Stimulated activated CD8-positive, alpha-beta memory T cell treated with anti-CD3 and anti-CD28 coated beads, Interleukin-4, amount 100 ng/mL, for 24 hours (primary cell): ENCODE measurements around the gene PYGM.

Experiments used
- DNase-seq: peaks from one replicate; pipeline ENCODE4 v3.0.0-alpha.2; 2020; ENCODE audit warnings: low read depth

The PYGM gene

DNA sequence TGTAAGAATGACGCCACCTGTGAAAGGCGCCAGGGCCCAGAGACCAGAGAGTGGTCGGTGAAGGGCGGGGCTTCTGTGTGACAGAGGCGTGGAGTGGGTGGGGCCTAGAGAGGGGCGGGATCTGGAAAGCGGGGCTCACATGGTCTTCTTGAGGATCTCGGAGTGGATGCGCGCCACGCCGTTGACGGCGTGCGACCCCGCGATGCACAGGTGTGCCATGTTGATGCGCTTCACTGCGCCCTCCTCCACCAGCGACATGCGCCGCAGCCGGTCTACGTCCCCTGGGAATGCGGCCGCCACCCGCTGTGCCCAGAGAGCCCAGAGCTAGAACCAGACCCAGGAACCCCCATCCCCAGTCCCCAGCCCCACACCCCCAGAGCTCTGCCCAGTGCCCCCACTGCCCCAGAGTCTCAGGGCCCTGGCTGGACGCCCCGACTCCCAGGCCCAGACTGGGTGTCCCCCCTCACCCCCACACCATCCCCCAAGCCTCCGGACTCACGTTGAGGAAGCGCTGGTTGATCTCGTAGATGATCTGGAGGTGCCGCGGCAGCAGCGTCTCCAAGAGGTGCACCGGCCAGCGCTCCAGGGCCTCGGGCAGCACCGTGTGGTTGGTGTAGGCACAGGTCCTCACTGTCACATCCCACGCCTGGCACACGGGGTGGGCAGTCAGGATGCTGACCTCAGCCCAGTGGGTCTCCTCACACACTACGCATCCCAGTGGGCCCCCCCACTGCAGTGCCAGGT lies 6.2 kb downstream of the PYGM start:
- DNase-seq: no peak

DNA sequence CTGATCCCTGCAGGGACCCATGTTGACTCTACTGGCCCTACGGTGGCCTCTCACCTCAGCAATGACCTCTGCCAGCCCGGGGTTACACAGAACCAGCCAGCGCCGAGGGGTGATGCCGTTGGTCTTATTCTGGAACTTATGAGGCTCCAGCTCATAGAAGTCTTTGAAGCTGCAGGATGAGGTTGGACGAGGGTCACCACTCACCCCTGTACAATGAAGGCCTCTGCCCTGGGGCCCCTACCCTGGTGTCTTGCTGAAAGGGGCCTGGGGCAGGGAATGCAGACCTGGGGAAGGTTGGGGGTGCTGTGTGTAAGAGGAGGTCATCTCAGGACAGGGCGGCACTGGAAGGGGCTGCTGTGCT lies 6.8 kb downstream of the PYGM start:
- no peak for DNase-seq

DNA sequence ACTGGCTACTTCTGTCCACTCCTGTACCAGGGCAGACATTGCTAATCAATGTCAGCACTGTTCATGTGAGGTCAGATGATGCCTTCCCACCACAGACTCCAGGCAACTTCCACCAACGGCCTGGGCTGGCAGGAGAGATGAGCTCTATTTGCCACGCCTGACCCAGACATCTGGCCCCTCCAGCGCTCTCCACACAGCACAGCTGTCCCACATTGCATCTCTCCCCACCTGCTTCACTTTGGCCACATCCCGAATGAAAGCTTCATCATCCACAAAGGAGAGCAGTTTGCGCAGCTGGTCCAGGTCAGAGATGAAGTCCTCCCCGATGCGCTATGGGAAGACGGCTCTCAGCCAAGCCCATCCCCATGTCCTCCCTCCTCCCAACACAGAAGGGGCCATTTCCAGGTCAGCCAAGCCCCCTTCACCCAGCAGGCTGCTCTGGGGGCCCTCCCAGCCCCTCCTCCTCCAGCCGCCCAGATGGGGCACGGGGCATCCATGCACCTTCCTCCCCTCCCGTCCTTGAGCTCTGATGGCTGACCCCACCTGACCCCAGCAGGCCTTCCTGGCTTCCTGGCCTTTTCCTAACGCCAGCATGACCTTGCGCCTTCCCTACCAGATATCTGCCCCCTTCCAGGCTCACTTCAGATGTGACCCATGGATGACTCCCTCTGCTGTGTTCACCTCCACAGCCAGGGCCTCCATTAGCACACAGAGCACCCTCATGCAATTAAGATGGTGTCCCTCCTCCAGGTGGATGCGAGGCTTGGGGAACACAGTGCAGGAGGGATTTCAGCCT lies 7.4 kb downstream of the PYGM start:
- DNase-seq: no peak

DNA sequence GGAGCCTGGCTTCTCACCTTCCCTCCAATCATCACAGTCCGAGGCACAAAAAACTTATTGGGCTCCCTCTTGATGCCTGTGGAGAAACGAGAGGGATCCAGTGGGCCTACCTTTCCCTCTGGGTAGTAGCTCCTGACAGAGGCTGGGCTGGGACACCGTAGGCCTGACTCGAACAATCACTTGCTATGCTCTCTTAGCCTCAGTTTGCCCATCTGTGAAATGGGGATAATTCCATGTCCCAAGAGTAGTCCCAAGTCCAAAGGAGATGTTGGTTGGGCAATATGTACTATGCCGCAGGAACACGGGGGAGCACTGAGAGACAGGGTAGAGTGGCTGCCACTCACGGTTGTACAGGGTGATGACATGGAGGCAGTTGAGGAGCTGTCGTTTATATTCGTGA lies 8.2 kb downstream of the PYGM start:
- DNase-seq: no peak

DNA sequence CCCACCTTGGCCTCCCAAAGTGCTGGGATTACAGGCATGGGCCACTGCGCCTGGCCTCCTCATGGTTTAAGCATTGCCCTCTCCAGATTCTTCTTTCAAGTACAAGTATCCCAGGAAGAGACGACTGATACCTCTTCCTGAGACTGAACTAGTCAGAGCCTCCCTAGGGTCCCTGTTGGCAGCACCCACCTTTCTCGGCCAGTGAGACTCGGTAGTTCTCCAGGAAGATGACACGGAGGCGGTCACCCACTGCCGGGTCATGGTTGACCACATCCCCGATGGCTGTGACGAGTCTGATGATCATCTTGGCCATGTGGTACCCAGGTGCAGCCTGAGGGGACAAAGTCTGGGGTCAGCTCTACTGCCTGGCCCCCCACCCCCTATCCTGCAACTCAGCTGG lies 8.6 kb downstream of the PYGM start:
- DNase-seq: no peak

DNA sequence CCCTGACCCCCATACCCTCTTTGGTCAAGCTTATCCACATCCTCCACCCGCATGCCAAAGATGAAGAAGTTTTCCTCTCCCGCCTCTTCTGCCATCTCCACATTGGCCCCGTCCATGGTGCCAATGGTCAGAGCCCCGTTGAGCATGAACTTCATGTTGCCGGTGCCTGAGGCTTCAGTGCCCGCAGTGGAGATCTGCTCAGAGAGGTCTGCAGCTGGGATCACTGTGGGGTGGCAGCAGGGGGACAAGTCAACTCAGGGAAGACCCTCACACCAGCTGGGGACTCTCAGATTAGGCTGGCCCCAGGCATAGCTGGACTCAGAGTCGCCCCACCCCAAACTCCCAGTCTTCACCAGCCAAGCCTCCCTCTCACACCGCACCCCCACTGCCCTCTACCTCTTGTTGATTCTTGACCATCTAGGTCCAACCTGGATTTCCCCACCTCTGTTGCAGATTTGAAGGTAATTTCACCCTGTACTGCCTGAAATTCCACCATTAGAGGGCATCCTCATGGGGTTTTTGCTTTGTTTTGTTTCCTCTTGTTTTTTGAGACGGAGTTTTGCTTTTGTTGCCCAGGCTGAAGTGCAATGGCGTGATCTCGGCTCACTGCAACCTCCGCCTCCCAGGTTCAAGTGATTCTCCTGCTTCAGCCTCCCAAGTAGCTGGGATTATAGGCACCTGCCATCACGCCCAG lies 9.3 kb downstream of the PYGM start:
- no peak for DNase-seq

DNA sequence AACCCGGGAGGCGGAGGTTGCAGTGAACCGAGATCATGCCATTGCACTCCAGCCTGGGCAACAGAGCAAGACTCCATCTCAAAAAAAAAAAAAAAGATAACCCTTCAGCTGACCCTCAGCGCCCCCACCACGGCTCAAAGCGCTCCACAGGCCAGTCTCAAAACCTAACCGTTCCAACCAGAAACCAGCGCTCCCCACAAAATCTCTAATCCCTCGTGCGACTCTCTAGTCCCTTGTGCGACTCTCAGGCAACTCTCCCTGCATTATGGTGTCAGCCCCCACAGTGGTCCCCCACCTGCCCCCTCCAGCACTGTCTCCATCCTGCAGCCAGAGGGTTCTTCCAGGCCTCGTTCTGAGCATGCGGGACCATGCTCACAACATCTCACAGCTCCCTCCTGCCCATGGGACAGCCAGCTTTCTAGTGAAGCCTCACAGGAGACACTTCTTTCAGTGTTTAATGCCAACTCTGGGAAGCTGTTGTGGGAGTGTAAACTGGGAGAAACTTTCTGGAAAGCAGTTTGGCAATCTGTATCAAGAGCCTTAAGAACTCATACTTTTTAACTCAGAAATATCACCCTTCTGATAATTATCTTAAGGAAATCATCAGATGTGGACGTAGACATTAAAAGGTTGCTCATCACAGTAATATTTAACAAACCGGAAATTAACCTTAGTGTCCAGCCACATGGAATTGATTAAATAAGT lies 11.7 kb downstream of the PYGM start:
- DNase-seq: no peak

DNA sequence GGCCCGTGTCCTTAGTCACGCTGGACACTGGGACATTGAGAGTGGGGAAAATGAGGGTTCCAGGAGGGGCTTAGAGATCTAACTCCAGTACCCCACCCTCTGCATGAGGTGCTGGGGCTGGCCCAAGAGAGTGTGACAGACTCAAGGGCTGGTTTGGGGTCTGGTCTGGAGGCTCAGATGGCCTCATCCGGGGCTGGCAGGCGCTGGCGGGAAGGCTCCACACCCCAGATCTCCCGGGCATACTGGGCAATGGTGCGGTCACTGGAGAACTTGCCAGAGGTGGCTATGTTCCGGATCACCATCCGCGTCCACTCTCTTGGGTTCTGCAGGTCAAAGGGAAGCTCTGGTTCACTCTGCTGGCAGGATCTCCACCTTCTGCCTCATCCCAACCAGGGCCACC lies 13.3 kb downstream of the PYGM start:
- no peak for DNase-seq

DNA sequence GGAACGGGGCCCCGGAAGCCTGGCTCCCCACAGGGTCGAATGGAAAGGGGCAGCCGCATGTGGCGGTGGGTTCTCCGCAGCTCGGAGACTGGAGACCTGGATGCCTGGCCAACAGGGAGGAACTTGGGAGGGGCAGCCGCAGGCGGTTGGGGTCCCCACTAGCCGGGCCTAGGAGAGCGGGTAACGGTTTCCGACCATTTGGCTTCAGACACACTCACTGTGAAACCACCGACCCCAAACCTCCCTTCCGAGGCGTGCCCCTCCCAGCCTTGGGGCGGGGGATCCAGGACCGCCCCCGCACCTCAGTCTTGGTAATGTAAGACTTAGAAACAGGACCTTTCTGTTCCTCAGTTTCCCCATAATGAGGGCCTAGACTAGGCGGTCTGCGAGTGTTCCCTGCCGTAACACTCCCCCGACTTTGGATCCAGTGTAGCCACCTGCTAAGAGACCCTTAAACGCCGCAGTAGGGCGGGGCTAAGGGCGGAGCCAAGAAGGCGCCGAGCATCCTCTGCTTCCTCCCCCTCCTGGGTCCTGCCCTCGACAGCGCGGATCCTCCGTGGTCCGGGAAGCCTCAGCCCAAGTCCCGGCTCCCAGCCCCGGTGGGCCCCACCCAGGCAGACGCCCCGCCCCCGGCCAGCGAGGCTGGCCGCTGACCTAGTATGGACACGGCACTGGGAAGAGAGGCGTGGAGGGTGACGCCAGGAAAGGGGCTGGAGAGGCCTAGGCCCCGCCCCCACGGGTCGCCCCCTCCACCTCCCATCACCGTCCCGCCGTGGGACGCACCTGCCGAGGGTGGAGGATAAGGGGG lies 14.0 kb downstream of the PYGM start:
- peak; percentile 57 for DNase-seq

DNA sequence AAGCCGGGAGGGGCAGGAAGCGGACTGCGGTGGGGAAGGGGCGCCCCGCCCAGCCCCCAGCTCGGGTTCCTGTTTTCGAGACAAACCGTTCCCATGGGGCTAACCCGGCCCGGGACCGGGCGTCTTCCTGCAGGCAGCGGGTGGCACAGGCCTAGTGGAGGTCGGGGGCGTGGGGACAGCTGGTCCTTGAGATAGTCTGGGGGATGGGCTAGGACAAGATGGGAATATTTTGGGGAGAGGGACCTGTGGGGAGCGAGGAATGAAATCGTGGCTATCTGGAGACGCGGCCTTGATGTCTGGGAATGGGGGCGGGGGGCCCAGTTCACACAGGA lies 14.6 kb downstream of the PYGM start:
- peak; percentile 45 for DNase-seq

DNA sequence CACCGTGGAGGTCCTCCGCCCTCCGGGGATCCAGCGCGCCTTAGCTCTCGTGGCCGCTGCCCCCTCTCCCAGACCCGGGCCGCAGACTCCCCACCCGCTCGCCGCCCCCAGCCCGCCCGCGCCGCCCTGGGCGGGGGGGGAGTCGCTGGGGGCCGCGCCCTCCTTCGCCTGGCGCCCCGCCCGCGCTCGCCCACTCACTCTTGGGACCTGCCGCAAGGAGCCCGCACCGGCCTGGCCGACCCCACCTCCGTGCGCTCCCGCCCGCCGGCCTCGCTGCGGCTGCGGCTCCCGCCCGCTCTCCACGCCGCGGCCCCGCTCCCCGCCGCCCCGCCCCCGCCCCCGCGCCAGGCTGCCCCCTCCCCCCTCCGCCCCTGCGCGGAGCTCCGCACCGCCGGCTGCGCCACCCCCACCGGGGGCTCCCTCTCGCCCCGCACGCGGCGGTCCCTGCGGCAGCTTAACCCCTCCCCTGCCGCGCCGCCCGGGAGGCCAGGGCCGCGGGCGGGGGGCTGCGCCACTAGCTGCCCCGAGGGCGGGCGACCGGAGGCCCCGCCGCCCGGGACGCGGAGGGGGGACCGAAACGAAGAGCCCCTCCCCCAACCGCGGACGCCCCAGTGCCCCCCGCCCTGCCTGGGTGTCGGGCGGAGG lies 15.1 kb downstream of the PYGM start:
- no peak for DNase-seq

DNA sequence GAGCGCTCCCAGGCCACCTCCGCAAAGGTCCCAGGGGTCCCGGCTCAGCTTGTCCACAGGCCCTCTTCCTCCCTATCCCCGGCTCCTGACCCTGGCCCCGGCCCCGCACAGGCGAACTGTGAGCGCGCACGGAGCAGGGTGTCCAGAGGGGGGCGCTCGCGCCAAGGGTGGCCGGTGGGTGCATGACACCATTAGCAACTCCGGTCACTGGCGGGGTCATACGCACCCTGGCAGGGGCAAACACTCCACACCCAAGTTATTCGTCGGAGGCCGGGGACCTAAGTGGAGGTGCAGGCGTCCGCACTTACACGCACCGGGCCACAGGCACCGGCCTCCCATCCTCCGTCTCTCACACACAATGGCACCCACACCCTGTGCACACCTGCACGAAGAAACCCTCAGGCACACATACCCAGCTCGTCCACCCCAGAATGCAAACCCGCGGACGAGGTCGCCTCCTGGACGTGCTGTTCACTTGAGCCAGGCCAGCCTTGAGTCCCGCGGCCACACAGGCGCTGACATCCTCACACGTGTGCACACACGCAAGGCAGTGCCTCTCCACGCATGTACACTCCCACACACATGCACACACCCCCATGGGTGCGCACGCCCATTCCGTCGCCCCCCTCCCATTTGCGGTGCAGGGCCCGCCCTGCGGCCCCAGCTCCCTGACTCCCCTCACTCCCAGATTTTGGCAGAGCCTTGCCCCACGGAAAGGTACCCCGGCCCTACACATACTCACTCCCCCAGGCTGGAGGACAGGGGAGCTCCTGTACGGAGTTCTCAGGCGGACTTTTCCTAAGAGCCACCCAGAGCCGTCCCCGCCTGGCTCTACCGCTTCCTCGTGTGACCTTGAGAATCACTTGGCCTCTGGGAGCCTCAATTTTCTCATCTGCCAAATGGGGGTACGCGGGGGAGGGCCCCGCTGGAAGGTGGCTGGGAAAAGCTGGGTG lies 15.9 kb downstream of the PYGM start, which contains the start of gene RASGRP2:
Gene RASGRP2, minus strand, starts transcription at position 552 of the 953 bp plus-strand sequence. CDS start 1,276 bp downstream, outside the sequence.
- peak; percentile 65 for DNase-seq

DNA sequence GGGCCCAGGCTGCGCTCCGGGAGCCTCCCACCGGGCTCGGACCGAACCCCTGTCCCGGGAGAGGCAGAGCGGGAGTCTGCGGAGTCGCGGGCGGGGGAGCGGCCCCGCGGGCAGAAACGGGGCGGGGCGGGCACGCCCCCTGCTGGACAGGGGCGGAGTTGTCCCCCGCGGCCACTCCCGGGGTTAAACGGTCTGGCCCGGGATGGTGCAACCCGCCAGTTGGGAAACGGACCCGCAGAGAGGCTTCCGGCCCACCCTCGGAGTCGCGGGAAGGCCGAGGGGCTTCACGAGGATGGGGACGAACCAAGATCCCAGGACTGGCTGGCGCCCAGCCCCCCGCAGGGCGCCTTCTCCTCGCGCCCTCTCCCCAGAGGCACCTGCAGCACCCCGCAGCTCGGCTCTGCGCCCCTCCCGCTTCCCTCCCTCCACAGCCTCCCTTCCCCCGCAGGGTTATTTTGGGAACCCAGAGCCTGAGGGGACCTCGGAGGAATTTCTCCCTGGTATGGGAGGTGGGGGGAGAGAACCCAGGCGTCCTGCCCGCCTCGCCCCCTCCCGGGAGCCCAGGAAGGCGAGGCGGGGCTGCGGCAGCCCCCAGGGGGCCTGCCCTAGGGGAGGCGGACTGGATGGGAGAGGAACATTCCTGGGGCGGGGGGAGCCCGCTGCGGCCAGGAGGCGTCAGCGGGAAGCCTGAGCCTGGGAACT lies 16.7 kb downstream of the PYGM start:
- peak; percentile 65 for DNase-seq

DNA sequence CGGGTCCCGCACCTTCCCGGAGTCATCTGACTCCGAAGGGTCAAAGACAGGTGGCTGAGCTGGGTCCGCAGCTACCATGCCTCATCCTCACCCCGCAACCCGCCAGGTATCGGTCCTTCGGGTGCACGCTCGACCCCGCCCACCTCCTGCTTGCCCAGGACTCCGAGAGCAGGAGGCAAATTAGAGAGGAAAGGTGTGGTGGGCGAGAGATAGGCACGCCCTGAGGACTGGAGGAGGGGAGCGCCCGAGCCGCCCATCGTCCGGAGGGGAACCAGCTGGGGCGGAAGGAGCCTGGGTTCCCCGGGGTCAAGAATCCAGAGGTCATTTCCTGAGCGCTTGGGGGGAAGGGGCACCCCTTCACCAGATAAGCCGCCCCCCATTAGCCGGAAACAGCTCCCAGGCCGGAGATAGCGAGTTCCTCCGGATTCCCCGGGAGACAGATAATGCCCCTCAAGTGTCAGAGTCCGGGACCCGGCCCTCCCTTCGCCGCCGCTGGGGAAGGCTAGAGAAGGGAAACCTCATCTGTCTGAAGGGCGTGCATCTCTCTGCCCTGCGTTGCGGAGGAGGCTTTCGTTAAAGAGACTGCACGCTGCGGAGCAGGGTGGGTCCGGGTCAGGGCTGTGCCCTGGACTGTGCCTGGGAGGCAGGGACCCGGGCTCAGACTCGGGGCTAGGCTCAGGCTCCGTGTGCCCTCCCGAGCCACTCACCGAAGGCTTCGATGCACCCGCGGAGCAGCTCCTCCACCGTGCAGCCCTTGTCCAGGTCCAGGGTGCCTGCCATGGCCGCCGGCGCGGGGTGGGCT lies 17.5 kb downstream of the PYGM start:
- no peak for DNase-seq

DNA sequence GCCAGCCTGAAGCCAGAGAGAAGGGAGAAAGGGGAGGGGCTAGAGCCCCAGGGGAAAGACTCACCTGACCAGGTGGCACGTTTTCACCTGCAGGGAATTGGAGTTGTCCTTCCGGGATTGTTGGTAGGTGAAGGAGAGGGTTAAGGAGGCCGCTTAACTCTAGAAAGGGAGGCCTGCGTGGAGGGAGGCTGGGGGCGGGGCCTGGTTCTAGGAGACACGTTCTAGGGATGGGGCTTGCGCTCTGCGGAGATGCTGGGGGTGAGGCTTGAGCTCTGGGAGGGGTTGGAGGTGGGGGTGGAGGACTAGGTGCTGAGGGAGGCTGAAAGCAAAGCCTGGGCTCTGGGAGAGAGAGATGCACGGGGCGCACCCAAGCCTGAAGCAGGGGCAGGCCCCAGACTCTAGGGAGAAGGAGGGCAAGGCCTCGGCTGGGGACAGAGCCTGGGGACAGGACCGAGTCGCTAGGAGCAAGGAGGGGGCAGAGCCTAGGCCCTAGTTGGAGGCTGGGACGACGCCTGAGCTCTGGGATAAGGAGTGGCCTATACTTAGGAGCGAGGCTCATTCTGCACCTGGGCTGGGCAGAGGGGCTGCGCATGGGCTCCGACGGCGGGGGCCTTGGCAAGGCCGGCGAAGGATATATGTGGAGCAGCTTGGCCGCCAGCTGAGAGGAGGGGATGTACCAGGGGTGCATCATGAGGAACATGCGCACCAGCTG lies 18.2 kb downstream of the PYGM start:
- DNase-seq: no peak

DNA sequence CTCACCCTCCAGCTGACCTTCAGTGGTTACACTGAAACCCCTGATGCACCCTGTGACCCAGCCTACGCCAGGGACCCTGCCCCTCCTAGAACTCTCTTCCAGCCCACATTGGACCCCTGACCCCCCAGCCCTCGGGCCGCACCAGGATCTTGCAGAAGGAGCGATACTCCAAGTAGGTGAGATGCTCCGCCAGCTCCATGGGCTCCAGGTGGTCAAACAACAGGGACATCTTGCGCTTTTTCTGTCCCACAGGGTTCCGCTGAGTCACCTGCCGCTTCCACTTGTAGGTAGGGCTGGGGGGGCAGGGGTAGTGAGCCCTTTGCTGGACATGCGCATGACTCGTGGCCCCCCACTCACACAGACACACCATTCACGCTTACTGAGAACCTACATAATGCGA lies 19.9 kb downstream of the PYGM start:
- DNase-seq: no peak

DNA sequence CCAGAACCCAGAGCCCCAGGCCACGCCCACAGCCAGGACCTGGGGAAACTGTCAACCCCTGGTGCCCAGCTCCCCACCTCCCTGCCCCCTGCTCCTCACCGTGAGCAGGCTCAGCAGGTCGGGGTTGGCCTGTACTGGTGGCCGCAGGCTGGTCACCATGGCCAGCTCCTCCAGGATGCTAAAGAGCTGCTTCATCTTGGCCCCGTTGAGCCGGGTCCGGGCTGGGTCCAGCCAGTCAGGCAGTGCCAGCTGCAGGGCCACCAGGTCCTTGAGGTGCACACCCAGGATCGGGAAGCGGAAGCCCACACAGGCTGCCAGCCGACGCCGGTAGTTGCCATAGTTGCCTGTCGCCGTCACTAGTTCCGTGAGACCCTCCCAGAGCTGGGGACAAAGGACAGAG lies 23.1 kb downstream of the PYGM start:
- DNase-seq: no peak
